SK-N-SH treated with all-trans-retinoic acid at 6 μM for 48 hours (cell line): ENCODE measurements around the gene TECR.

Experiments used
- ATAC-seq: fragments of 200-7000 bp; cut with Tn5 transposase; 3 replicates; pipeline ENCODE4 v1.9.1; 2020; ENCODE audit warnings: mild to moderate bottlenecking, moderate library complexity
- ARNTL ChIP-seq: fragments of 450-650 bp; formaldehyde crosslinking; IDR thresholded peaks from 2 replicates; pipeline ENCODE4 v1.5.0; 2020; ENCODE audit warnings: low read depth, mild to moderate bottlenecking, moderate library complexity, borderline replicate concordance
- BACH2 ChIP-seq: fragments of 250-450 bp; sonication (Bioruptor Pico); IDR thresholded peaks from 2 replicates; pipeline ENCODE4 v1.9.0; 2021; ENCODE audit warnings: mild to moderate bottlenecking, borderline replicate concordance
- CSDC2 ChIP-seq: fragments of 250-450 bp; sonication (Bioruptor Pico); IDR thresholded peaks from 2 replicates; pipeline ENCODE4 v1.5.0; 2020; ENCODE audit warnings: mild to moderate bottlenecking, moderate library complexity
- ESRRG ChIP-seq: fragments of 250-450 bp; sonication (Bioruptor Pico); IDR thresholded peaks from 2 replicates; pipeline ENCODE4 v1.6.1; 2021; ENCODE audit warnings: mild to moderate bottlenecking
- GLIS3 ChIP-seq: fragments of 250-450 bp; sonication (Bioruptor Pico); IDR thresholded peaks from 2 replicates; pipeline ENCODE4 v1.5.0; 2020; ENCODE audit warnings: mild to moderate bottlenecking, moderate library complexity
- ISL1 ChIP-seq: fragments of 250-450 bp; sonication (Bioruptor Pico); IDR thresholded peaks from 2 replicates; pipeline ENCODE4 v2.1.2; 2022; ENCODE audit warnings: mild to moderate bottlenecking, moderate library complexity
- OSR1 ChIP-seq: fragments of 250-450 bp; sonication (Bioruptor Pico); IDR thresholded peaks from 2 replicates; pipeline ENCODE4 v1.8.0; 2022; ENCODE audit warnings: moderate library complexity, mild to moderate bottlenecking, inconsistent platforms
- PPARA ChIP-seq: fragments of 250-450 bp; sonication (Bioruptor Pico); IDR thresholded peaks from 2 replicates; pipeline ENCODE4 v1.5.0; 2020; ENCODE audit warnings: mild to moderate bottlenecking, borderline replicate concordance
- RARB ChIP-seq: fragments of 250-450 bp; sonication (Bioruptor Pico); IDR thresholded peaks from 2 replicates; pipeline ENCODE4 v1.8.0; 2021; ENCODE audit warnings: mild to moderate bottlenecking, moderate library complexity
- SNAI2 ChIP-seq: fragments of 250-450 bp; sonication (Bioruptor Pico); IDR thresholded peaks from 2 replicates; pipeline ENCODE4 v1.5.0; 2020; ENCODE audit warnings: mild to moderate bottlenecking, moderate library complexity
- TCF4 ChIP-seq: fragments of 250-450 bp; sonication (Bioruptor Pico); IDR thresholded peaks from 2 replicates; pipeline ENCODE4 v1.8.0; 2021; ENCODE audit warnings: mild to moderate bottlenecking, moderate library complexity, borderline replicate concordance
- TOX ChIP-seq: fragments of 250-450 bp; sonication (Bioruptor Pico); IDR thresholded peaks from 2 replicates; pipeline ENCODE4 v1.8.0; 2021; ENCODE audit warnings: mild to moderate bottlenecking, moderate library complexity, borderline replicate concordance
- ZC3H10 ChIP-seq: fragments of 250-450 bp; sonication (Bioruptor Pico); IDR thresholded peaks from 2 replicates; pipeline ENCODE4 v1.5.1; 2021; ENCODE audit warnings: mild to moderate bottlenecking, moderate library complexity
- ZFP3 ChIP-seq: fragments of 250-450 bp; sonication (Bioruptor Pico); IDR thresholded peaks from 2 replicates; pipeline ENCODE4 v1.5.0; 2020; ENCODE audit warnings: mild to moderate bottlenecking, moderate library complexity
- ZFP30 ChIP-seq: fragments of 450-650 bp; formaldehyde crosslinking; IDR thresholded peaks from 2 replicates; pipeline ENCODE4 v1.5.0; 2022; ENCODE audit warnings: mild to moderate bottlenecking, moderate library complexity
- ZNF70 ChIP-seq: fragments of 450-650 bp; formaldehyde crosslinking; IDR thresholded peaks from 2 replicates; pipeline ENCODE4 v1.5.0; 2020; ENCODE audit warnings: mild to moderate bottlenecking, moderate library complexity
- TF ChIP-seq, protein P1 (sequence below): fragments of 250-450 bp; sonication (Bioruptor Pico); IDR thresholded peaks from 2 replicates; pipeline ENCODE4 v1.5.1; 2021; ENCODE audit warnings: mild to moderate bottlenecking, moderate library complexity
- TF ChIP-seq, protein P2 (sequence below): fragments of 250-450 bp; sonication (Bioruptor Pico); IDR thresholded peaks from 2 replicates; pipeline ENCODE4 v1.5.0; 2020; ENCODE audit warnings: mild to moderate bottlenecking, moderate library complexity
- TF ChIP-seq, protein P3 (sequence below): fragments of 250-450 bp; sonication (Bioruptor Pico); IDR thresholded peaks from 2 replicates; pipeline ENCODE4 v1.8.0; 2020; ENCODE audit warnings: mild to moderate bottlenecking, moderate library complexity, borderline replicate concordance
- TF ChIP-seq, protein P4 (sequence below): fragments of 250-450 bp; sonication (Bioruptor Pico); IDR thresholded peaks from 2 replicates; pipeline ENCODE4 v1.5.1; 2020; ENCODE audit warnings: low read depth, mild to moderate bottlenecking, moderate library complexity
- TF ChIP-seq, protein P5 (sequence below): fragments of 250-450 bp; sonication (Bioruptor Pico); IDR thresholded peaks from 2 replicates; pipeline ENCODE4 v1.8.0; 2021; ENCODE audit warnings: low read depth, mild to moderate bottlenecking, moderate library complexity, borderline replicate concordance

The TECR gene

DNA sequence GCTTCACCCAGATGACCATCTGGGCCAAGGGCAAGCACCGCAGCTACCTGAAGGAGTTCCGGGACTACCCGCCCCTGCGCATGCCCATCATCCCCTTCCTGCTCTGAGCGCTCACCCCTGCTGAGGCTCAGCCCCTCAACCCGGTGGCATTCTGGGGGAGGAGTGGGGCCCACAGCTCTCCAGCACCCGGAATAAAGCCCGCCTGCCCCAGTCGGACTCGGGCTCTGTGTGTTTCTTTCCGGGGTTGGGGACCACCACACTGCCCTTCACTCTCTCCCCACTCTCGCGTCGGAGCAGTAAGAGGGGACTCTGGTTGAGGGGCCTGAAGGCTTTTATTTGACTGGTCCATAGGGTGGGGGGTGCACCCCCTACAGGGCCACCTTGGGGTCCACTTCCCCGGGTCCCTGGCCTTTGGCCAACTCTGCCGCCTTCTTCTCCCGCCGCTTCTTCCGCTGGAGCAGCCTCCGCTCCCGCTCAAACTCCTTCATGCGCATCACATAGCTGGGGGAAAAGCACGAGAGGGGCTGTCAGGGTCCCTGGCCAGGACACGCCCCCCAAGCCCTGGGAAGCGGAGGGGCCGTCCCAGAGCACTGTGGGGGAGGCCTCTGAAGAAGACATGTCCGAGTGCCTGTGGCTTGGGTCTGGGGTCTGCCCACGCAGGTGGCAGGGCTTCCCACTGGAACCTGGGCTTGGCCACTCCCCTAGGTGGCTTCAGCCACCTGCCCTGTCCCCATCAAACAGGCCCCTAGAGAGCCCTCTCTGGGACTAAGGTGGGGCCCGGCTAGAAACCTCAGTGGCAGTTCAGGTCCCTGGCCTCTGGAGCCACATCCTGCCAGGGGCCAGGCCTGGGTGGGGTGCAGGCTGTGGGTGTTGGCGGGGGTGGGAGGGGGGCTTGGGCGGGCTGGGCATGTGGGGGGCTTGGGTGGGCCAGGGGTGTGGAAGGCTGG lies 36.6 kb downstream of the TECR start (continued):
- TF ChIP-seq, protein P1, sequence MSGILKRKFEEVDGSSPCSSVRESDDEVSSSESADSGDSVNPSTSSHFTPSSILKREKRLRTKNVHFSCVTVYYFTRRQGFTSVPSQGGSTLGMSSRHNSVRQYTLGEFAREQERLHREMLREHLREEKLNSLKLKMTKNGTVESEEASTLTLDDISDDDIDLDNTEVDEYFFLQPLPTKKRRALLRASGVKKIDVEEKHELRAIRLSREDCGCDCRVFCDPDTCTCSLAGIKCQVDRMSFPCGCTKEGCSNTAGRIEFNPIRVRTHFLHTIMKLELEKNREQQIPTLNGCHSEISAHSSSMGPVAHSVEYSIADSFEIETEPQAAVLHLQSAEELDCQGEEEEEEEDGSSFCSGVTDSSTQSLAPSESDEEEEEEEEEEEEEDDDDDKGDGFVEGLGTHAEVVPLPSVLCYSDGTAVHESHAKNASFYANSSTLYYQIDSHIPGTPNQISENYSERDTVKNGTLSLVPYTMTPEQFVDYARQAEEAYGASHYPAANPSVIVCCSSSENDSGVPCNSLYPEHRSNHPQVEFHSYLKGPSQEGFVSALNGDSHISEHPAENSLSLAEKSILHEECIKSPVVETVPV (CRISPR knock-in tag) = no peak
- TF ChIP-seq ZC3H10 = no peak
- no peak for TF ChIP-seq BACH2 (CRISPR knock-in tag)
- TF ChIP-seq, protein P2, sequence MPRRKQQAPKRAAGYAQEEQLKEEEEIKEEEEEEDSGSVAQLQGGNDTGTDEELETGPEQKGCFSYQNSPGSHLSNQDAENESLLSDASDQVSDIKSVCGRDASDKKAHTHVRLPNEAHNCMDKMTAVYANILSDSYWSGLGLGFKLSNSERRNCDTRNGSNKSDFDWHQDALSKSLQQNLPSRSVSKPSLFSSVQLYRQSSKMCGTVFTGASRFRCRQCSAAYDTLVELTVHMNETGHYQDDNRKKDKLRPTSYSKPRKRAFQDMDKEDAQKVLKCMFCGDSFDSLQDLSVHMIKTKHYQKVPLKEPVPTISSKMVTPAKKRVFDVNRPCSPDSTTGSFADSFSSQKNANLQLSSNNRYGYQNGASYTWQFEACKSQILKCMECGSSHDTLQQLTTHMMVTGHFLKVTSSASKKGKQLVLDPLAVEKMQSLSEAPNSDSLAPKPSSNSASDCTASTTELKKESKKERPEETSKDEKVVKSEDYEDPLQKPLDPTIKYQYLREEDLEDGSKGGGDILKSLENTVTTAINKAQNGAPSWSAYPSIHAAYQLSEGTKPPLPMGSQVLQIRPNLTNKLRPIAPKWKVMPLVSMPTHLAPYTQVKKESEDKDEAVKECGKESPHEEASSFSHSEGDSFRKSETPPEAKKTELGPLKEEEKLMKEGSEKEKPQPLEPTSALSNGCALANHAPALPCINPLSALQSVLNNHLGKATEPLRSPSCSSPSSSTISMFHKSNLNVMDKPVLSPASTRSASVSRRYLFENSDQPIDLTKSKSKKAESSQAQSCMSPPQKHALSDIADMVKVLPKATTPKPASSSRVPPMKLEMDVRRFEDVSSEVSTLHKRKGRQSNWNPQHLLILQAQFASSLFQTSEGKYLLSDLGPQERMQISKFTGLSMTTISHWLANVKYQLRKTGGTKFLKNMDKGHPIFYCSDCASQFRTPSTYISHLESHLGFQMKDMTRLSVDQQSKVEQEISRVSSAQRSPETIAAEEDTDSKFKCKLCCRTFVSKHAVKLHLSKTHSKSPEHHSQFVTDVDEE (CRISPR knock-in tag) = no peak
- no peak for TF ChIP-seq ISL1 (CRISPR knock-in tag)
- no peak for TF ChIP-seq ARNTL (CRISPR knock-in tag)
- no peak for TF ChIP-seq TCF4 (CRISPR knock-in tag)
- no peak for TF ChIP-seq CSDC2

DNA sequence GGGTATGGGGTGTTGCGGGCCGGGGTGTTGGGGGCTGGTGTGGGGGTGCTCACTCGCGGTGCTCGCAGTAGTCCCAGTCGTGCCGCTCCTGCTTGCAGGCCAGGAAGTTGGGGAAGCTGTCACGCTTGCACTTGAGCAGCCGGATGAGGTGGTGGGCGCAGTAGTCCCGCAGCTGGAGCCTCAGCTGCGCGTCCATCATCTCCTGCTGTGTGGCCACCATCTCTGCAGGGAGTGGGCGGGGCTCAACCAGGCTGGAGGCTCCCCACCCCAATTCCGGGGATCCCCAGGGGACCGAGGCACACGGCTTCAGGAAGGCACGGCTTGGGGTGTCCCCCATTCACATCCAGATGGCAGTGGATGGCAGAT lies 37.3 kb downstream of the TECR start:
- TF ChIP-seq ZFP3 (no peak), ZNF70 (no peak), CSDC2 (no peak), SNAI2 (no peak)
- ATAC-seq = no peak

DNA sequence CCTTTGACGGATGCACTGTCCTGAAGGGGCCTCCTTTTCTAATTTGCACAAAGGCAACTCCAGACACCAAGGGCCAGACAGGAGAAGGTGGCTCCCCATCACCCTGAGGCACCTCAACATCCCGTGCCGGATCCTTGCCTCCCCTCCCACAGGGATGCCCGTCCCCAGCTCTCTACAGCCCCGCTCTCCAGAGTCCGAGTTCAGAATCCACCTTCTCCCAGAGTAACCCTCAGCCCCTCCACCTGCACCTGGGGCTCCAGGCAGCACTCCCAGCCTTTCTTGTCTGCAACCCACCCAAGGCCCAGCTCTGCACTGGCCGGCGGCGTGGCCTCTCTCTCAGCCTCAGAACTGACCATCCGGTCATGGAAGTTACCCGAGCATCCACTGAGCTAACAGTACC lies 37.7 kb downstream of the TECR start:
- TF ChIP-seq RARB (CRISPR knock-in tag) (no peak), OSR1 (CRISPR knock-in tag) (no peak), ZC3H10 (no peak), GLIS3 (no peak), BACH2 (CRISPR knock-in tag) (no peak), ZFP30 (CRISPR knock-in tag) (no peak)
- TF ChIP-seq, protein P3, sequence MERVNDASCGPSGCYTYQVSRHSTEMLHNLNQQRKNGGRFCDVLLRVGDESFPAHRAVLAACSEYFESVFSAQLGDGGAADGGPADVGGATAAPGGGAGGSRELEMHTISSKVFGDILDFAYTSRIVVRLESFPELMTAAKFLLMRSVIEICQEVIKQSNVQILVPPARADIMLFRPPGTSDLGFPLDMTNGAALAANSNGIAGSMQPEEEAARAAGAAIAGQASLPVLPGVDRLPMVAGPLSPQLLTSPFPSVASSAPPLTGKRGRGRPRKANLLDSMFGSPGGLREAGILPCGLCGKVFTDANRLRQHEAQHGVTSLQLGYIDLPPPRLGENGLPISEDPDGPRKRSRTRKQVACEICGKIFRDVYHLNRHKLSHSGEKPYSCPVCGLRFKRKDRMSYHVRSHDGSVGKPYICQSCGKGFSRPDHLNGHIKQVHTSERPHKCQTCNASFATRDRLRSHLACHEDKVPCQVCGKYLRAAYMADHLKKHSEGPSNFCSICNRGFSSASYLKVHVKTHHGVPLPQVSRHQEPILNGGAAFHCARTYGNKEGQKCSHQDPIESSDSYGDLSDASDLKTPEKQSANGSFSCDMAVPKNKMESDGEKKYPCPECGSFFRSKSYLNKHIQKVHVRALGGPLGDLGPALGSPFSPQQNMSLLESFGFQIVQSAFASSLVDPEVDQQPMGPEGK (CRISPR knock-in tag) = no peak
- ATAC-seq = no peak

DNA sequence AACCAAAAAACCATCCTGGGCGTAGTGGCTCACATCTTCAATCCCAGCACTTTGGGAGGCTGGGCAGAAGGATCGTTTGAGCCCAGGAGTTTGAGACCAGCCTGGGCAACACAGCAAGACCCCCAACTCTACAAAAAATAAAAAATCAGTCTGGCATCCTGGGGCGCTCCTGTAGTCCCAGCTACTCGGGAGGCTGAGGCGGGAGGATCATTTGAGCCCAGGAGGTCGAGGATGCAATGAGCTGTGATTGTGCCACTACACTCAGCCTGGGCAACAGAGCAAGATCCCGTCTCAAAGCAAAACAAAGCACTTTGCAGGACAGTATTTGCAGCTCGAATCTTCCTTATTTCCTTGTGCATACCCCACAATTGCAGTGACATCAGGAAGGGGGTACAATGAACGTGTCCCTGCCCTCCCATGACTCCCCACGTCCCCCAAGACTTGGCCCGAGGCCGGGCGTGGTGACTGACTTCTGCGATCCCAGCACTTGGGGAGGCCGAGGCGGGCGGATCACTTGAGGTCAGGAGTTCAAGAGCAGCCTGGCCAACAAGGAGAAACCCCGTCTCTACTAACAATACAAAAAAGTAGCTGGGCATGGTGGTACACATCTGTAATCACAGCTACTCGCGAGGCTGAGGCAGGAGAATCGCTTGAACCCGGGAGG lies 41.6 kb downstream of the TECR start:
- ATAC-seq = no peak
- no peak for TF ChIP-seq CSDC2
- TF ChIP-seq, protein P2 (CRISPR knock-in tag) = no peak
- TF ChIP-seq GLIS3 = no peak
- TF ChIP-seq ESRRG (CRISPR knock-in tag) = no peak
- no peak for TF ChIP-seq ZNF70
- TF ChIP-seq TOX (CRISPR knock-in tag) = no peak
- TF ChIP-seq, protein P4, sequence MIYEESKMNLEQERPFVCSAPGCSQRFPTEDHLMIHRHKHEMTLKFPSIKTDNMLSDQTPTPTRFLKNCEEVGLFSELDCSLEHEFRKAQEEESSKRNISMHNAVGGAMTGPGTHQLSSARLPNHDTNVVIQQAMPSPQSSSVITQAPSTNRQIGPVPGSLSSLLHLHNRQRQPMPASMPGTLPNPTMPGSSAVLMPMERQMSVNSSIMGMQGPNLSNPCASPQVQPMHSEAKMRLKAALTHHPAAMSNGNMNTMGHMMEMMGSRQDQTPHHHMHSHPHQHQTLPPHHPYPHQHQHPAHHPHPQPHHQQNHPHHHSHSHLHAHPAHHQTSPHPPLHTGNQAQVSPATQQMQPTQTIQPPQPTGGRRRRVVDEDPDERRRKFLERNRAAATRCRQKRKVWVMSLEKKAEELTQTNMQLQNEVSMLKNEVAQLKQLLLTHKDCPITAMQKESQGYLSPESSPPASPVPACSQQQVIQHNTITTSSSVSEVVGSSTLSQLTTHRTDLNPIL (CRISPR knock-in tag) = no peak
- TF ChIP-seq, protein P5, sequence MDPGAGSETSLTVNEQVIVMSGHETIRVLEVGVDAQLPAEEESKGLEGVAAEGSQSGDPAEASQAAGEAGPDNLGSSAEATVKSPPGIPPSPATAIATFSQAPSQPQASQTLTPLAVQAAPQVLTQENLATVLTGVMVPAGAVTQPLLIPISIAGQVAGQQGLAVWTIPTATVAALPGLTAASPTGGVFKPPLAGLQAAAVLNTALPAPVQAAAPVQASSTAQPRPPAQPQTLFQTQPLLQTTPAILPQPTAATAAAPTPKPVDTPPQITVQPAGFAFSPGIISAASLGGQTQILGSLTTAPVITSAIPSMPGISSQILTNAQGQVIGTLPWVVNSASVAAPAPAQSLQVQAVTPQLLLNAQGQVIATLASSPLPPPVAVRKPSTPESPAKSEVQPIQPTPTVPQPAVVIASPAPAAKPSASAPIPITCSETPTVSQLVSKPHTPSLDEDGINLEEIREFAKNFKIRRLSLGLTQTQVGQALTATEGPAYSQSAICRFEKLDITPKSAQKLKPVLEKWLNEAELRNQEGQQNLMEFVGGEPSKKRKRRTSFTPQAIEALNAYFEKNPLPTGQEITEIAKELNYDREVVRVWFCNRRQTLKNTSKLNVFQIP = no peak
- TF ChIP-seq ZFP30 (CRISPR knock-in tag) = no peak
- TF ChIP-seq OSR1 (CRISPR knock-in tag) = no peak
- no peak for TF ChIP-seq PPARA (CRISPR knock-in tag)
- TF ChIP-seq, protein P3 (CRISPR knock-in tag) = no peak
